Cardiac fibroblast (primary cell): ENCODE data around the gene DLX1.

Experiments
- DNase-seq, 2 donors: peaks; one replicate each; pipeline versions ENCODE4 v3.0.0 to v3.0.0-alpha.2; 2010; ENCODE audit warnings: low read depth in 2 of 2
- H3K4me3 ChIP-seq, 2 donors: replicated peaks in 1 of 2; 1 replicate in 1 of 2; 2 replicates in 1 of 2; pipeline ENCODE4 v1.5.1; 2011; ENCODE audit warnings: low read depth in 2 of 2, low read length in 2 of 2, mild to moderate bottlenecking in 2 of 2, moderate library complexity in 1 of 2
- TF ChIP-seq, protein P1 (sequence below): IDR thresholded peaks from one replicate; pipeline ENCODE4 v1.5.1; 2011; ENCODE audit warnings: low read depth, mild to moderate bottlenecking, low read length, inconsistent platforms

The DLX1 gene

DNA sequence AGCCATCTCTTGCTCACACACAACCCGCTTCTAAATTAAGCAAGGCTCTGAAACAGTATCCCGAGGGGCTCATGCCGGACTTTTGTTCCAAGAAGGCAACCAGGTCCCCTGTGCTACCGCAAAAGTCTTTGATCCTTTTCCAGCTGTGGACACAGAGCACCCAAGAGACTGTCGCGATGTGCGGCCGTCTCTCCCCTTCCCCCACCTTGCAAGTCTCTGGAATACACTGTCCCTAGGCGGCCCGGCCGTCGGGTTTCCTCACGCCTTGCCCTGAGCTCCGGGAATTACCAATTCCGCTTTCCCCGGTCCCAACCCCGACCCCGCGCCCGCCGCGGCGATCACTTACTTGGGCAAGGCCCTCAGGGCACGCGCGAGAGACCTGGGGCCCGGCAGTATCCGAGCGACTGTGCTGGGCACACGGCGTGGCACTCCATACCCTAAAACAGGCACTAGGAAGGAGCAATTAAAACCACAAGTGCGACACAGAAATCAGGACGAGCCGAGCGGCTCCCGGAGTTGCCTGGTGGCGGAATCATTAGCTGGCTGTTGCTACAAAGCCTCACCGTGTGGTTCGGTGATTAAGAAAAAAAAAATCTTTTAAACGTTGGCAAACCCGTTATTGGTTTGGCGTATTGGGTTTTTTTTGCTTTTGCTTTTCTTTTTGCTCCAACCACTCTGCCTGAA lies 2.2 kb upstream of the DLX1 start:
- DNase-seq = no peak
- peak overlapping the region in 1 of 2 donors; percentile 7 for H3K4me3 ChIP-seq
- TF ChIP-seq, protein P1, sequence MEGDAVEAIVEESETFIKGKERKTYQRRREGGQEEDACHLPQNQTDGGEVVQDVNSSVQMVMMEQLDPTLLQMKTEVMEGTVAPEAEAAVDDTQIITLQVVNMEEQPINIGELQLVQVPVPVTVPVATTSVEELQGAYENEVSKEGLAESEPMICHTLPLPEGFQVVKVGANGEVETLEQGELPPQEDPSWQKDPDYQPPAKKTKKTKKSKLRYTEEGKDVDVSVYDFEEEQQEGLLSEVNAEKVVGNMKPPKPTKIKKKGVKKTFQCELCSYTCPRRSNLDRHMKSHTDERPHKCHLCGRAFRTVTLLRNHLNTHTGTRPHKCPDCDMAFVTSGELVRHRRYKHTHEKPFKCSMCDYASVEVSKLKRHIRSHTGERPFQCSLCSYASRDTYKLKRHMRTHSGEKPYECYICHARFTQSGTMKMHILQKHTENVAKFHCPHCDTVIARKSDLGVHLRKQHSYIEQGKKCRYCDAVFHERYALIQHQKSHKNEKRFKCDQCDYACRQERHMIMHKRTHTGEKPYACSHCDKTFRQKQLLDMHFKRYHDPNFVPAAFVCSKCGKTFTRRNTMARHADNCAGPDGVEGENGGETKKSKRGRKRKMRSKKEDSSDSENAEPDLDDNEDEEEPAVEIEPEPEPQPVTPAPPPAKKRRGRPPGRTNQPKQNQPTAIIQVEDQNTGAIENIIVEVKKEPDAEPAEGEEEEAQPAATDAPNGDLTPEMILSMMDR = no peak

DNA sequence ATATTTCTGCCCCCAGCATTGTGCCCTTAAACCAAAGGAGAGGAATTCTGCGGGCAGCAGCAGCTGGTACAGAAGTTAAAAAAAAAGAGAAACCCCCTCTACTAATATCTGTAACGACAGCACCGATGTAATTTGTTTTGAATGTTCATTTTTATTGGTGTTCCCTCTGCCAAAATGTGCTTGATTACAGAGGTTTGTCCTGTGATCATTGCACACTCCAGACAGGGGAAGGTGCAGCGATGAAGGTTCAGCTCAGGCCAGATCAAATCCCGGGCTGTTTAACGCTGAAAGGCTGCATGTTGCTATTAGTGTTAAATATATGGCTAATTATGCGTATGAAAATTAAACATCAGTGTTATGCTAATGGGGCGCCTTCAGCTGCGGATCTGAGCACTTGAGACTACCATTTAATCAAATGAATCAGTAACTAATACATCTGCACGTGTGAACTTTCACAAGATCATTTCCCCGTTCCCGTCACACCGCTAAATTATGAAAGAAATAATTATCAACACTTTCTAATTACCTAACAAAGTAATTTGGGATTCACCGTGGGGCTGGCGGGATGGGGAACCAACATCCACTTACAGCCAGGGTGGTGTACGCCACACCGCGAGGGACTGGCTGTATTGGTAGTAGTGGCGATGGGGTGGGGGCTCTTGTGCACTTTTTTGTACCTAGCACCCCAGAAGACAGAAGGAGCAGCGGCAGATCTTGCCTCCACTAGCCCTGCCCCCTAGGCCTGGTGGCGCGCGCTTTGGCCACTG lies 1.5 kb upstream of the DLX1 start:
- no peak for DNase-seq
- TF ChIP-seq, protein P1 = no peak
- peak overlapping the region in 1 of 2 donors; percentile 62 for H3K4me3 ChIP-seq

DNA sequence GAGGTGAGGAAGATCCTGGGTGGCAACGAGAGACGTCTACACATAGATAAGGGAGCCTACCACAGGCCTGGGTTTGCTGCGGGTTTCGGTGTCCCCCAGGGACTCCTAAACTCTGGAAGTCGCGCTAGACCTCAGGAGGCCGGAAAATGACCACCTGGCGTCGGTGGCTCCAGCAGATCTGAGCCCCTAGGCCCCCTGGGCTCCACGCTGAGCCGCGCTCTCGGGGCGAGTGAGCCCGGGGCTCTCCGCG lies 987 bp upstream of the DLX1 start:
- peak overlapping the region; percentile 46 to 62 for H3K4me3 ChIP-seq
- DNase-seq = no peak
- TF ChIP-seq, protein P1 = no peak

- peak; percentile 94 to 97 for DNase-seq
- TF ChIP-seq, protein P1 = no peak
- peak overlapping the region; percentile 46 to 62 for H3K4me3 ChIP-seq
Measured at GRCh38 chr2:172084645-172085459, 455 bp upstream of the DLX1 start.

GRCh38 chr2:172086241-172087206 lies 1.2 kb downstream of the DLX1 start:
- TF ChIP-seq, protein P1 = no peak
- peak overlapping the region in 1 of 2 donors; percentile 62 for H3K4me3 ChIP-seq
- no peak for DNase-seq

DNA sequence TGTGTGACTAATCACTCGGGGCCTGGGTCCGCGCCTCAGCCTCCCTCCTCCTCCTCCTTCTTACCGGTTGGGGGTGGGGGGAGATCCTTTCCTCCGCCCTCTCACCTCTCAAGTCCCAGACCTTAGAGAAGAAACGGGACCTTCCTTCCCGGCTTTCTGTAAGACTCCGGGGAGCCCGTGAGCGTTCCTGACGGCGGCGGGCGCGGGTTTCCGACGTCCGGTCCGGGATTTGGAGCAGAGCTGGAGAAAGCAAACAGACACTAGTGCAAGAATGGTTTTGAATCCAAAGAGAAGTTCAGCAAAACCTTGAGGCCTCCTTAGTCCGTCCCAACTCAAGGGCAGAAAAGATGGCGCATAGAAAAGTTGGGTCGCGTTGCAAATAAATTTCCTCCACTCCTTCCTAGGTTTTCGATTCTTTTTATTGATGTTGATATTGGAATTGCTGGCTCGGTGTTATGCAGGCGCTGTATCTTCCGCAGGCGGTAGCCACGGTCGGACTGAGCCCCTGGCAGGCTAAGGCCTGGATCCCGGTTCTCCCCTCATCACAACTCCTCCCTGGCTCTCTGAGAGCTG lies 2.0 kb downstream of the DLX1 start:
- no peak overlapping the region for H3K4me3 ChIP-seq
- no peak for DNase-seq
- TF ChIP-seq, protein P1 = no peak
